Retinal pigment epithelial cell (primary cell): ENCODE data around the gene HSF2BP.

Source experiments
- DNase-seq: peaks from one replicate; pipeline ENCODE4 v3.0.0-alpha.2; 2010; ENCODE audit warnings: low read depth
- H3K4me3 ChIP-seq: 2 replicates; pipeline ENCODE4 v1.5.1; 2011; ENCODE audit warnings: mild to moderate bottlenecking, low read length, control low read depth, moderate library complexity
- TF ChIP-seq, protein P1 (sequence below): conservative IDR thresholded peaks from 2 replicates; pipeline ENCODE4 v1.5.1; 2011; ENCODE audit warnings: low read depth, low read length, control low read depth, inconsistent platforms

Gene HSF2BP

DNA sequence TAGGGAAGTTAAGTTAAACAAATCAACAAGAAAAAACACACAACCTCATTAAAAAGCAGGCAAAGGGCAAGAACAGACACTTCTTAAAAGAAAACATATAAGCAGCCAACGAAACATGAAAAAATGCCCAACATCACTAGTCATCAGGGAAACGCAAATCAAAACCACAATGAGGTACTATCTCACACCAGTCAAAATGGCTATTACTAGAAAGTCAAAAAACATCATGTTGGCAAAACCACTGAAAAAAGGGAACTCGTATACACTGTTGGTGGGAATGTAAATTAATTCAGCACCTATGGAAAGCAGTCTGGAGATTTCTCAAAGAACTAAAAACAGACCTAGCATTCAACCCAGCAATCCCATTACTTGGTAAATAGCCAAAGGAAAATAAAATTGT, 51.1 kb downstream of the HSF2BP start:
- peak; percentile 65 for DNase-seq
- H3K4me3 ChIP-seq: no peak overlapping the region
- TF ChIP-seq, protein P1, sequence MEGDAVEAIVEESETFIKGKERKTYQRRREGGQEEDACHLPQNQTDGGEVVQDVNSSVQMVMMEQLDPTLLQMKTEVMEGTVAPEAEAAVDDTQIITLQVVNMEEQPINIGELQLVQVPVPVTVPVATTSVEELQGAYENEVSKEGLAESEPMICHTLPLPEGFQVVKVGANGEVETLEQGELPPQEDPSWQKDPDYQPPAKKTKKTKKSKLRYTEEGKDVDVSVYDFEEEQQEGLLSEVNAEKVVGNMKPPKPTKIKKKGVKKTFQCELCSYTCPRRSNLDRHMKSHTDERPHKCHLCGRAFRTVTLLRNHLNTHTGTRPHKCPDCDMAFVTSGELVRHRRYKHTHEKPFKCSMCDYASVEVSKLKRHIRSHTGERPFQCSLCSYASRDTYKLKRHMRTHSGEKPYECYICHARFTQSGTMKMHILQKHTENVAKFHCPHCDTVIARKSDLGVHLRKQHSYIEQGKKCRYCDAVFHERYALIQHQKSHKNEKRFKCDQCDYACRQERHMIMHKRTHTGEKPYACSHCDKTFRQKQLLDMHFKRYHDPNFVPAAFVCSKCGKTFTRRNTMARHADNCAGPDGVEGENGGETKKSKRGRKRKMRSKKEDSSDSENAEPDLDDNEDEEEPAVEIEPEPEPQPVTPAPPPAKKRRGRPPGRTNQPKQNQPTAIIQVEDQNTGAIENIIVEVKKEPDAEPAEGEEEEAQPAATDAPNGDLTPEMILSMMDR: no peak

DNA sequence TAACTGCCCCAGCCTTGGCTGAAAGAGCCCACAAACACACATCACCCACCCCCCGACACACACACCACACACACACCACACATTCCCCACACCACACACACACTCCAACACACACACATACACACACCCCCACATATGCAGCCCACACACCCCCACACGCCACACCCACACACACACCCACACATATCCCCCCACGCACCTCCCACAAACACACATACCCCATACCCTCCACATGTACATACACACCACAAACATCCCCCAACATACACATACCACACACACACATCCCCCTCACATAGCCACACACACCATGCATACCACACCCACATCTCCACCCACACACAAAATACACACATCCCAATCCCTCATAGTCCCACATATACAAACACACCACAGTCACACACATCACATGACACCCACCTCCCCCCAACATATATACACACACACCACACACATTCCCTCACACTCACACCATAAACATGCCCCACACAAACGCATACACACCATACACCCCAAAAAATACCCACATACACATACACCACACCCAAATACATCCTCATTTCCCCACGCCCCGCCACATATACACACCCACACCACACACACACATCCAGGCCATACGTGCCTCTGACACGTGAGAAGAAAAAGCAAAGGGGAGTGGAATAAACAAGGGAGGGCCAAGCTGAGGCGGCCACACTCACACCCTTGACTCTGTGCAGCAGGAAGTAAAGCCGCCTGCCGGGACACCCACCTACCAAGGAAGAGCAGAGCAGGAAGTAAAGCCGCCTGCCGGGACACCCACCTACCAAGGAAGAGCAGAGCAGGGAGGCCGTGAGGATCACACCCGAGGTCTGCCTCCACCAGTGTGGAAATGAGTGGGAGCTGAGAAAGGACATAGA, 53.7 kb downstream of the HSF2BP start:
- TF ChIP-seq, protein P1: no peak
- no peak overlapping the region for H3K4me3 ChIP-seq
- no peak for DNase-seq

DNA sequence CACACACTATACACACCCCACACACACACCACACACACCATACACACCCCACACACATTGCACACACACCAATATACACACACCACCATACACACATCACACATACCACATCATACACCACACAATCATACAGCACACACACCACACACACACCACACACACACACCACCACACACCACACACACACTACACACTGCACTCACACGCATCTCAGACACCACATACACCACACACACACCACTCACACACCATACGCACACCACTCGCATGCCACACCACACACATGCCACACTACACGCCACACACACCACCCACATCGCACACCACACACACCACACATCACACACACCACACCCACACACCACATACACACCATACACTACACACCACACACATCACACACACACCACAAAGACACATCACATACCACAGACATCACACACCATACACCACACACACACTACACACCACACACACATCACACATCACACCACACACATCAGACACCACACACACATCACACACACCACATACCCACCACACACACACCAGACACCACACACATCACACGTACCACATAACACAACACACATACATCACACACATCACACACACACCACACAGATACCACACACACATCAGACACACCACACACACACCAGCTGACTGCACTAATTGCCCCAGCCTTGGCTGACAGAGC, 54.6 kb downstream of the HSF2BP start:
- DNase-seq: no peak
- TF ChIP-seq, protein P1: no peak
- H3K4me3 ChIP-seq: no peak overlapping the region

DNA sequence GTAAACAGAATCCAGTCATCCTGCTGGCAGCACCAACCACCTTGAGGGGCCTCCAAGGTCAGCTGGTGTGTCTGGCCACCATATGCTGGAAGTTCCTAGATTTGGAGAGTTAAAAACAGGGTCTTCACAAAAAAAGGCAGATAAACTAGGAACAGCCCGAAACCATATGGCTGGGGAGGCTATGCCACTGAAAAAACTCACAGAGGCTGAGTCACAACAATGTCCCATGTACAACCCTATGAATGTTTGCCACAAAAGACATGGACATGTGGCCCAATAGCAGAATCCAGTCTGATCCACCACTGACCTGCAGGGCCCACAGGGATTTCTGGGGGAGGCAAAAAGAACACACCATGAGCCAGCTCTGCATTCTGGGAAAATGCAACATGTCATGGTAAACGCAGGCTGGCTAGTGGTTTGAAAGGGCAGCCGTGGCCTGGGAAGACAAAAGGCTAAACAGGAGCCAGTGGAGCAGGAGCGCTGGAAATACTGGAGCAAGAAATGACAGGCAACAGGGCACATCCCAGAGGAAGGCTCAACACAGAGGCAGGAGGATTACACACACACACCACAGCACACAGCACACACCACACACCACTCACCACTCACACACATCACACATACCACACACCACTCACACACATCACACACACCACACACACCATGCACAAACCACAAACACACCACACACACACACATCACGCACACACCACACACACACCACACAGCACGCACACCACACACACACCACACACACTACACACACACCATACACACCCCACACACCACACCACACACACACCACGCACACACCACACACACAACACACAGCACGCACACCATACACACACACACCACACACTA, 55.4 kb downstream of the HSF2BP start:
- TF ChIP-seq, protein P1: no peak
- DNase-seq: no peak
- H3K4me3 ChIP-seq: no peak overlapping the region

DNA sequence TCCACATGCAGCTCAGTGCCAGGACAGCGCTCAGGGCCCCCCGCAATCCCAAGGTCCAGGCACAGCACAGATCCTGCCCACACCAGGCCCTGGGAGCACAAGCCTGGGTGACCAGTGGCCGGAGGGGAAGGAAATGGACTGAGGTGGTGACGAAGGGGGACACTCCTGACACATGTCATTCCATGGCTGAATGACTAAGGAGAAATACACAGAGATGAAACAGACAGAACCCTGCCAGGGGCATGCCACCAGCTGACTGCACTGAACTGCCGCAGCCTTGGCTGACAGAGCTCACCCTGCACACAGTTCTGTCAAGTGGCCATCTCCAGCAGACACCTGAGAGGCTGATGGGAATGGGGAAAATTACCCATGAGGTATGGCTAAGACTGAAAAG, 56.1 kb downstream of the HSF2BP start:
- TF ChIP-seq, protein P1: no peak
- DNase-seq: no peak

DNA sequence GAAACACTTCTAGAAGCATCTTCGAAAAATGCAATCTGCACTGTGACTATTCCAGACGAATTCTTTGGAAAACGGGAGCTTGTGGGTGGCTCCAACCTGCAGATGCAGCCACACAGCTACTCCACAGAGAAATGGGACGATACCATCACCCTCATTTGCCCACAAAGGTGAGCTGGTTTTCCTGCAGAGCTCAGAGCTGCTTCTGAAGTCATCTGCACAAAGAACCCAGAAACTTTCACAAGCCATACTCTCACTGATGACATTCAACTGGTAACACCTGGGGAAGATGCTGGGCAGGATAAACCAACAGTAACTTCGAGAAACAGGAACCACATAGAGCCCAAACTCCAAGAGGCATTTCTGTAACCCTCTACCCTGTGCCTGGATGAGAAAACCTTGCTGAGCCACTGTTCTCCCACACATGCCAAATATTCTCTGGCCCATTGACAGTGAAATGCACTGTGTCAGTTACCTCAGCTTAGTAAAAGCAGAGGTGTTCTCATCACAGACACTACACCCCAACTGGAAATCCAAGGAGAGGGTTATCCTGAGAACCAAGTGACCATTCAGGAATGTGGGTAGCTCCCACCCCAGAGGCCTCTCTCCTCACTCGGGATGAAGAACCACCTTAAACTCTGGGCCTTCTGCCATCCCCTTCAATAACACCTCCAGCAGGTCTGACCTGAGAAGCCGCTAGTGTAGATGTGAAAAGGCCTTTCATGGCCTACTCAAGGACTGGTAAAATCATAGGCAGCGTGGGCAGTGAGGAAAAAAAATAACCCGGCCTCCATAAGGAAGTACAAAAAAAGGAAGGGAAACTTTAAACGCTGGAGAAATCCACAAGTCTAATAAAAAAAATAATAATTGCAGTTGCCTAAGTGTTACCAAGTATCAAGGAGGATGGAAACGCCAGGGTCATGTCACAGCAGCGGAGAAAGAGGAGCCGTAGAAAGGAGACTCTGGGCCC, 56.7 kb downstream of the HSF2BP start:
- DNase-seq: no peak
- TF ChIP-seq, protein P1: no peak
- H3K4me3 ChIP-seq: no peak overlapping the region

More for the DNA sequence above, 56.1 kb downstream of the HSF2BP start:
- H3K4me3 ChIP-seq: no peak overlapping the region
